HG03095 (cell line): ENCODE measurements around the gene MAST1.
"Not testable (repeated sequence)": the region's sequence is repeated elsewhere in the genome, so short reads cannot be mapped to it uniquely, and the experiment has no call there.

ENCODE experiments used
- ATAC-seq: cut with Tn5 transposase; IDR thresholded peaks from one replicate; pipeline ENCODE4 v1.9.1; 2021; ENCODE audit warnings: moderate library complexity; ENCODE audit not compliant: unreplicated experiment

Gene MAST1

DNA sequence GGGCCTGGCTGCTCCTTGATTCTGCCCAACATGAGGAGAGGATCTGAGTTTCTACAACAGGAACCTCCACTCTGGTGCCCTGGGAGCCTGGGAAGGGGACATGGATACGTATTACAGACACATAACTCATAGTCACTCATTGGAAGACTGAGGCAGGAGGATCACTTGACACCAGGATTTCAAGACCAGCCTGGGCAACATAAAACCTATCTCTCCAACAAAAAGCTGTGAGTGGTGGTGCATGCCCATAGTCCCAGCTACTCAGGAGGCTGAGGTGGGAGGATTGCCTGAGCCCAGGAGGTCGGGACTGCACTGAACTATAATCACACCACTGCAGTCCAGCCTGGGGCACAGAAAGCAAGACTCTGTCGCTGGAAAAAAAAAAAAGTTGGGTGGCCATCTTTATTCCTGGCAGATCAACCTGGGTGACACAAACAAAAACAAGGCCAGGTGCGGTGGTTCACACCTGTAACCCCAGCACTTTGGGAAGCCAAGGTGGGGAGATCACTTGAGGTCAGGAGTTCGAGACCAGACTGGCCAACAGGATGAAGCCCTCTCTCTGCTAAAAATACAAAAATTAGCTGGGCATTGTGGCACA, 49.8 kb downstream of the MAST1 start:
- ATAC-seq, result no peak

DNA sequence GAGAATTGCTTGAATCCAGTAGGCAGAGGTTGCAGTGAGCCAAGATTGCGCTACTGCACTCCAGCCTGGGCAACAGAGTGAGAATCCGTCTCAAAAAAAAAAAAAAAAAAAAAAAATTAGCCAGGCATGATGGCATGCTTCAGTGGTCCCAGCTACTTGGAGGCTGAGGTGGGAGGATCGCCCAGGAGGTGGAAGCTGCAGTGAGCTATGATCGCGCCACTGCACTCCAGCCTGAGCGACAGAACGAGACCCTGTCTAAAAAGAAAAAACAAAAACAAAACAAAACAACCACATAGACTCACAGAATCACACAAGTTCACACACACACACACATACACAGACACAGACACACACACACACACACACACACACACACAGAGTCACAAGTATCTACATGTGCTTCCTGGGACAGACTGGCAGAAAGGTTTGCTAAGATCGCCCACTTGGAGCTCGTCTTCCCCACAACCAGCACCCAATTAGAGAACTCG, 52.0 kb downstream of the MAST1 start:
- not testable (repeated sequence) for ATAC-seq

DNA sequence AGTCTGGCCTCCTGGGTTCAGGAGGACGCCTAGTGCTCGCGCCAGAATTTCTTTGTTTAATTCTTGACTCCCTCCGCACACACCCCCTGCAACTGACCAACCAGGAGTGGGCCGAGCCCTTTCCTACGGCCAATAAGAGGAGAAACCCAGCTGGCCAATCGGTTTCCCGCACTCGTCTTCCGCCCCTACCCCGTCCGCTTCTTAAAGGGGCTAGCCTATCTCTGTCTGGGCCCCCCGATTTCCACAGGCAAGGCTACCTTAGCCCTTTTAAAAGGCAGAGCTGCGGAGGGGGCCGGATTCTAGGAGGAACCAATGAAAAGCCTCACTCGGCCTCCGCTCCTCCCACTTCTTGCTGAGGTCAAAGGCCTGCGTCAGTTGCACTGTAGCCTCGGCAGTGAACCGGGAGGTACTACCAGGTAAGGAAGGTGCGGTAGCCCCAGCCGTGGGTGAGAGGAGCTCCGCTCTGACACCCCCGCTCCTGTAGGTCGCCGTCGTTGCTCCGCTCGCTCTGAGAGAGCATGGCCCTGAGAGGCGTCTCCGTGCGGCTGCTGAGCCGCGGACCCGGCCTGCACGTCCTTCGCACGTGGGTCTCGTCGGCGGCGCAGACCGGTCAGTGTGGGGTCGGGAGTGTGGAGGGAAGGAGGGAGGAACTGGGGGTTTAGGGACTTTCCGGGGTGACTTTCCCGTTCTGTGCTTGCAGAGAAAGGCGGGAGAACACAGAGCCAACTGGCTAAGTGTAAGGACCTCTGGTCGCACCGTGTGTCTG, 52.7 kb downstream of the MAST1 start, which contains the start of gene GCDH:
Gene GCDH (plus strand): TSS at position 374 of the 766 bp plus-strand sequence. CDS start 145 bp downstream, at position 519.
- peak; percentile 79 for ATAC-seq

DNA sequence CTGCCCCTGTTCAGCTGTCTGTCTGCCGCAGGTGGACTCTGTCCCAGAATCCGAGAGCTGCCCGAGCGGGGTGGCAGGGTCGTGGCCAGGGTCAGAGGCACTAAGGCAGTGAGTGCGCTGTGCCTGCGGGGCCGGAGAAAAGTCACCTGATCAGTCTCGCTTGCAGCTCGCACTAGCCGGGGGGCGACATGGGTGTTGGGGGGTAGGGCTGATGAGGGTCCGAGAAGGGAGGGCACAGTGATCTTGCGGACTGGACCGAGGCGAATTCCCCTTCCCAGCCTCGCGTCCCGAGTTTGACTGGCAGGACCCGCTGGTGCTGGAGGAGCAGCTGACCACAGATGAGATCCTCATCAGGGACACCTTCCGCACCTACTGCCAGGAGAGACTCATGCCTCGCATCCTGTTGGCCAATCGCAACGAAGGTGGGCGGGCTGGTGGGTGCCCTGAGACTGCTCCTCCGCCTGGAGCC, 53.3 kb downstream of the MAST1 start:
- ATAC-seq, result no peak

DNA sequence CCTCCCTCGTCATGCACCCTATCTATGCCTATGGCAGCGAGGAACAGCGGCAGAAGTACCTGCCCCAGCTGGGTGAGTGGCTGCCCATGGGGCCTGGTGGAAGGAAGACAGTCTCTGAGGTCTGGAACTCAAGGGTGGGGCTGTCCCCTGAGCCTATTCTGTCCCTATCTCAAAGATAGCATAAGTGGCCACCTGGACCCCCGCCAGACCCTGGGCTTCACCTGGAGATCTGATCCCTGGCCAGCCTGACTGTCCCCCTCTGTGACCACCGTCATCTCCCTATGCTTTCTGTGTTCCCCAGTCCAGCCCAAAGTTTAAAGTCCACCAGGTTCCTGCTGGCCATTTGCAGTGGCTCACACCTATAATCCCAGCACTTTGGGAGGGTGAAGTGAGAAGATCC, 55.3 kb downstream of the MAST1 start:
- ATAC-seq, result no peak

DNA sequence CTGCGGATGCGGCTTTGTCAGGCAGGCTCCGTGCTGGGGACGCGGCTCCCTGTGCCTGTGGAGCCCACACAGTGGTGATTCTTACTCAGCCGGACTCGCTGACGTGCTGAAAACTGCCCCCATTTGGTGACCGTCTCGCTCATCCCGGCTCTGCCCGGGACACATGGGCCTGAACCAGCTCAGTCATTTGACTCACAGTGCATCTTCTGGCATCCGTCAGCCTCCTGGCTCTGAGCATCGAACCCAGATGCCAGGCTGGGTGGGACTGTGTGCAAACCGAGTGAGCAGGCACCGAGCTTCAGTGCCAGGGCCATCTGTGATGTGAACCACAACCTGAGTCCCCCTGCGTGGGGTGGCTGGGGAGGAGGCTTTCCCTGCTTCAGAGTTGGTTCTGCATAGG, 58.1 kb downstream of the MAST1 start:
- no peak for ATAC-seq

DNA sequence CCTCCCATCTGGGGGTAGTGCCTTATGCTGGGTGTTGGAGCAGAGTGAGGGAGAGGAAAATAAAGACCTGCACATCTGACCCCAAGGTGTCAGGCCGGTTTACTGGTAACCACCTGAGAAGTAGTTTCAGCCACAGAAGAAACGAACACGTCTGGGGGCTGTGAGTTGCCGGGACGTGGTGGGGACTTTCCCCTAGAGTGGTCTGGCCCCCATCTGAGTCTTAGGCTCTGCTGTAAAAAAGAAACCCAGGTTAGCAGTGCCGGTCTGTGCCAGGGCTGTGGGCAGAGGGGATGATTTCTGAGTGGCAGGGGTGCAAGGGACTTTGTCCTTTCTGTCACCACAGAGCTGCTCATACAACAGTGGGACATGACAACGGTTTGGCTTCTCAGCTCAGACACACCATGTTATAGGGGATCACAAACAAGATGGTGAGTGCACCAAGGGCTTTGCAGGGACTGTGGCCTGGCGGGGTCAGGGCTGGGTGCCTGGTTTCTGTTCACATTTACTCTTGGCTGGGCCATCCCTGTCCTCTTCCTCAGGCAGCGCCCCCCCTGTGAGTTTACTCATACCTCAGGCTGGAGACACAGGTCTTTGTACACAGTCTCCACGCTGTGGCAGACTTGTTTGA, 61.7 kb downstream of the MAST1 start:
- peak; percentile 75 for ATAC-seq

DNA sequence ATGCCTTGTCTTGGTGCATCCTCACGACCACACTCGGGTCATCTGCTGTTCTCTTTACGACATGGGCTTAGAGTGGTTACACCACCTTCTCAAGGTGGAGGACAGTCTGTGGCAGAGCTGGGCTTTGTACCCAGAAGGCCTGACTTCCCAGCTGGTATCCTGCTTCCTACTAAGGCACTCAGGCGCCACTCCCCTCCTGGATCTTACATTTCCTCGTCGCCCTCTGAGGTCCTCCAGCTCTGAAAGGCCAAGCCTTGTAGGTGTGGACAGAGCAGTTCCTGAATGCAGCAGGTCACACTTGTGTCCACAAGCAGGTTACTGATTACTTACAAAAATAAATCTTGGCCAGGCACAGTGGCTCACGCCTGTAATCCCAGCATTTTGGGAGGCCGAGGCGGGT, 68.9 kb downstream of the MAST1 start:
- no peak for ATAC-seq

DNA sequence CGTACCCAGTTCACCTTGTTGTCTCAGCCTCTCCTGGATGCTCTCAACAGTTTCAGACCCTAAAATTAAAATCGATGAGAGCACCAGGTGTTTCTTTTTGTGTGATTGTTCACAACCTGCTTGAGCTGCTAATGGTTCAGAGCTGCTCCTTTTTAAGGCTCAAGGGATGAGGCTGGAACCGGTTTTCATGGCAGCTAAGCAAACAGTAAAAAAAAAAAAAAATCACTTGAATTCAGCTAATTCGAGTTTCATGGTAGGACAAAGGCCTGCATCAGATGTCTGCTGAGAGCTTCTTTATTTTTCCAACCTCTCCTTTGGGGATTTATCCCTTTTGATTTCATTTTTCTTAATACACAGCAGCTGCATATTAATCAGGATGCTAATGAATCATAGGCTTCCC, 74.3 kb downstream of the MAST1 start:
- ATAC-seq, result no peak

DNA sequence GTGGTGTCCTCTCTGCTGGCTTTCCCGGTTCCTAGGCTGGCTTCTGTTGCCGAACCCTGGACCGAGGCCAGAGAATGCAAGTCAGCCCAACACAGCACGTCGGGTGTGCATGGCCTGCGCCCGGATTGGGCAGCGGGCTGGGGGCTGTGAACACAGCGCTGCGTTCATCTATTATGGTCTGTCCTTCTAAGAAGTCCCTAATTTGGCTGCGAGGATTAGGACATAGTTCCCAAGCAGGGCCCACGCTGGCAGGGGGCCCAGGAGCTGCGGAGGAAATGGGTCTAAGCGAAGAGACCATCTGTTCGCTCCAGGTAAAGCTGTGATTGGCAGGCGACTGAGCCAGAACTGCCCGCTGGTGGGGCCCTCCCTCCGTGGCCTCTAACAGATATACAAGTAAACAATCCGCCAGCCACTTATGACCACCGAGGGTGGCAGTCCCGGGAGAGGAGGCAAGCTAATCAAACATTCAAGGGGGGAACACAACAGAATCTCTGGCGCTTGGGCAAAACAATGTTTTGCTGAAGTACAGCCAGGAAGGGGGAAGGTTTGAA, 74.8 kb downstream of the MAST1 start:
- no peak for ATAC-seq

DNA sequence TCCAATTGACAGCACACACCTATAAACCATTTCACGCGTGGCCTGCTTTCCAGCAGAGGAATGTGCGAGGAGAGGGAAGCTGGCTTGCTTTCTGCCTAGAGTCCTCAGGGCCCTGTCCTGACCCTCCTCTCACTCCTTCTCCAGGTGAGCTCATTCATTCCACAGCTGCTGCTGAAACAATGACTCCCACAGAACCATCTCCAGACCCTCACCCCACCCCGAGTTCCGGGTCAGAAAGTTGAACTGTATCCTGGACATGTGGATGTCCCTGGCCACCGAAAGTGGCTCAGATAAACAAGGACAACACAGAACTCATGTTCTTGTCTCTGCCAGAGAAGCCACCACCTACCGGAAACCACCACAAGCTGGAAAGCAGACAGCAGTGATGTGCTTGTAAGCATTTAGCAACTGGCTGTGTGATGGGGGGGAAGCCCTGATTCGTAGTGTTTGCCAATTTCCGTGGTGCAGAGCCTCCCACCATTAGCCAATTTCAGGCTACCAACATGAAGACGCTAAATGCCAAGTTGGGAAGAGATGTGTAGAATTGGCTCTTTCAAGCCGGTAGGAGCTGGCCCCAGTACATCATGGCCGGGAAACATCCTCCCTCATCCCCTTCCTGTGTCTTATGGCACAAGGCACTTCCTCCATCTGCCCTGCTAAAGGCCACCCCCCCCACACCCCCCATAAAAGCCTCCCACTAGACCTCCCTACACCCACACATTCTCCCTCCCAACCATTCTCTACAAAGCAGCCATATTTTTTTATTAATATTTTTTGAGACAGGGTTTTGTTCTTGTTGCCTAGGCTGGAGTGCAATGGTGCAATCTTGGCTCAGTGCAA, 75.8 kb downstream of the MAST1 start:
- ATAC-seq, result no peak

DNA sequence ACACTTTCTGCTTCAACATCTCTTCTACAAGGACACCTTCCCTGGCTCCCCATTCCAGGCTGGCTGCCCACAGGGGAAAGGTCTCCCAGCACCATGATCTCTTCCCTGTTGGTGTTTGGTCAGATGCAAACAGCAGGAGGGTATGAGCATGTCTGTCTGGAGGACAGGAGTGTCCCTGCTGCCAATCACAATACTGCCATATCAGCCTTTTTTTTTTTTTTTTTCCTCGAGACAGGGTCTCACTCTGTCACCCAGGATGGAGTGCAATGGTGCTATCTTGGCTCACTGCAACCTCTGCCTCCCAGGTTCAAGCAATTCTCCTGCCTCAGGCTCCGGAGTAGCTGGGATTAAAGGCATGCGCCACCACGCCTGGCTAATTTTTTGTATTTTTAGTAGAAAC, 77.5 kb downstream of the MAST1 start:
- not testable (repeated sequence) for ATAC-seq

DNA sequence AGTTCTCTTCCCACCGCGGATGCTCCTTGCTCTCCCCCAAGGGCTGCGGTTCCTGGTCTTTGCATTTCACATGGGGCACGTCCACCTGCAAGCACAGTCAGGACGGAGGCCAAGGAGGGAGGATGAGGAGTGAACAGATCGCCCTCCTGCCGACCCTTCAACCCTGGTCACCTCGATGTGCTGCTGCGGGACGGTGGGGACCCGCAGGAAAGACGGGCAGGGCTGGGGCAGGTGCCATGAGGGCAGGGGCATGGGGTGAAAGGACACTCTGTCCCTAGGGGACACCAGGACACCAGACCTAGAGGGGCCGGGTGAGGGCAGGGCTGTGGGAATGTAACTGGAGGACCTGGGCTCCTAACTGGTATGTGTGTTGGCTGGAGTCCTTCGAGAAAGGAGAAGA, 79.9 kb downstream of the MAST1 start:
- ATAC-seq, result no peak

DNA sequence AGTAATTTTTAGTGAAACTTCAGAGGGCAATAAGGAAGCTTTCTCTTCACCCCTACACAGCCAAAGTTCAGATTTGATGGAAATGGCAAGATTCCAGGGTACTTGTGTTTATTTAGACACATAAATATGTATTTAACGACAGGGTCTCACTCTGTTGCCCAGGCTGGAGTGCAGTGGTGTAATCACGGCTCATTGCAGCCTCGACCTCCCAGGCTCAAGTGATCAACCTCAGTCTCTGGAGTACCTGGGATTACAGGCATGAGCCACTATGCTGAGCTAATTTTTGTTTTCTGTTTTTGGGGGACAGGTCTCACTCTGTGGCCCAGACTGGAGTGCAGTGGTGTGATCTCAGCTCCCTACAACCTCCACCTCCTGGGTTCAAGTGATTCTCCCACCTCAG, 82.7 kb downstream of the MAST1 start:
- ATAC-seq, result no peak

DNA sequence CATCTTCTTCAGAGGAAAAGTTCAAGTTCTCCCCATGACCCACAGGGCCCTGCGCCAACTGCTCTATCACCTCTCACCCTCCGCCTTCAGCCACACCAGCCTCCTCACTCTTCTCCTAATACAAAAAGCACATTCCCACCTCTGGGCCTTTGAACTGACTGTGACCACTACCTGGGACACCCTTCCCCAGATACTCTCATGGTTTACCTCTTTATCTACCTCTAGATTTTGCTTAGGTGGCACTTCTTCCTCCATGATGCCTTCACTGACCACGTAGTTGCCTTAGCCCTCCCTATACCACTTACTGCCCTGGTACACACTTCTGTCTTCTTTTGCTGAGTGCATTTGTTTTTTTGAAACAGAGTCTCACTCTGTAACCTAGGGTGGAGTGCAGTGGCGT, 84.6 kb downstream of the MAST1 start:
- no peak for ATAC-seq
